ENCODE data around the gene KRT72.
"Not testable (repeated sequence)": the region's sequence is repeated elsewhere in the genome, so short reads cannot be mapped to it uniquely, and the experiment has no call there.

KRT72 gene

GRCh38 chr12:52601671-52602070 lies 408 bp upstream of the KRT72 start:
- no peak overlapping the region for H3K4me3 ChIP-seq (ENCODE audit: low read depth, low read length)
- TF ChIP-seq CTCF (IDR thresholded peaks at IDR 0.05; ENCODE audit: borderline replicate concordance, insufficient read depth, low read depth, low read length): no peak

- H3K4me3 ChIP-seq (ENCODE audit: low read depth, low read length): no peak overlapping the region
- TF ChIP-seq CTCF (IDR thresholded peaks at IDR 0.05; ENCODE audit: borderline replicate concordance, insufficient read depth, low read depth, low read length): no peak
Observed at GRCh38 chr12:52600475-52600874, 788 bp downstream of the KRT72 start.

GRCh38 chr12:52600071-52600470 lies 1.2 kb downstream of the KRT72 start:
- TF ChIP-seq CTCF (IDR thresholded peaks at IDR 0.05; ENCODE audit: borderline replicate concordance, insufficient read depth, low read depth, low read length): no peak
- H3K4me3 ChIP-seq (ENCODE audit: low read depth, low read length): no peak overlapping the region

GRCh38 chr12:52598966-52599365 lies 2.3 kb downstream of the KRT72 start:
- H3K4me3 ChIP-seq (ENCODE audit: low read depth, low read length): no peak overlapping the region
- no peak for TF ChIP-seq CTCF (IDR thresholded peaks at IDR 0.05; ENCODE audit: borderline replicate concordance, insufficient read depth, low read depth, low read length)

GRCh38 chr12:52594237-52594636 lies 7.0 kb downstream of the KRT72 start:
- H3K4me3 ChIP-seq (ENCODE audit: low read depth, low read length): not testable (repeated sequence)

- no peak overlapping the region for H3K4me3 ChIP-seq (ENCODE audit: low read depth, low read length)
- TF ChIP-seq CTCF (IDR thresholded peaks at IDR 0.05; ENCODE audit: borderline replicate concordance, insufficient read depth, low read depth, low read length): no peak
Observed at GRCh38 chr12:52591521-52591920, 9.7 kb downstream of the KRT72 start.

- TF ChIP-seq CTCF (IDR thresholded peaks at IDR 0.05; ENCODE audit: borderline replicate concordance, insufficient read depth, low read depth, low read length): no peak
- no peak overlapping the region for H3K4me3 ChIP-seq (ENCODE audit: low read depth, low read length)
Observed at GRCh38 chr12:52590021-52590420, 11.2 kb downstream of the KRT72 start.

GRCh38 chr12:52587563-52587962 lies 13.7 kb downstream of the KRT72 start:
- no peak overlapping the region for H3K4me3 ChIP-seq (ENCODE audit: low read depth, low read length)
- no peak for TF ChIP-seq CTCF (IDR thresholded peaks at IDR 0.05; ENCODE audit: borderline replicate concordance, insufficient read depth, low read depth, low read length)

Data from GM12875 (cell line).